OCI-LY3 (cell line): ENCODE measurements around the gene PPP3CA.

Experiments used
- H2AFZ ChIP-seq: fragments of 200-600, 300-600 bp; shearing (Covaris generic); 2 replicates; pipeline ENCODE4 v1.6.0; 2014; ENCODE audit warnings: antibody characterized with exemption, low read depth, low read length
- H3K27ac ChIP-seq: fragments of 200-600, 300-600 bp; sonication (generic); 2 replicates; pipeline ENCODE4 v1.5.1; 2014; ENCODE audit warnings: mild to moderate bottlenecking, low read length, moderate library complexity, mixed read lengths
- H3K27me3 ChIP-seq: fragments of 200-600, 300-600 bp; sonication (generic); 2 replicates; pipeline ENCODE4 v1.6.1; 2014; ENCODE audit warnings: low read depth, low read length, mixed read lengths
- H3K36me3 ChIP-seq: fragments of 200-600, 300-600 bp; sonication (generic); replicated peaks from 2 replicates; pipeline ENCODE3; 2014; ENCODE audit warnings: low read depth, low read length, mixed read lengths
- H3K4me1 ChIP-seq: fragments of 300-600, 200-600 bp; sonication (generic); 2 replicates; pipeline ENCODE4 v1.6.1; 2014; ENCODE audit warnings: low read length, mixed read lengths
- H3K4me2 ChIP-seq: fragments of 200-600, 300-600 bp; sonication (generic); 2 replicates; pipeline ENCODE4 v1.6.1; 2014; ENCODE audit warnings: low read length, mixed read lengths
- H3K4me3 ChIP-seq: fragments of 300-600, 200-600 bp; sonication (generic); 2 replicates; pipeline ENCODE4 v1.5.1; 2014; ENCODE audit warnings: antibody characterized with exemption, mild to moderate bottlenecking, low read length, moderate library complexity
- H3K79me2 ChIP-seq: fragments of 300-600, 200-600 bp; shearing (Covaris generic); 2 replicates; pipeline ENCODE4 v1.6.1; 2014; ENCODE audit warnings: mild to moderate bottlenecking, low read length, mixed read lengths
- H3K9ac ChIP-seq: fragments of 300-600, 200-600 bp; shearing (Covaris generic); 2 replicates; pipeline ENCODE4 v1.6.0; 2014; ENCODE audit warnings: mild to moderate bottlenecking, low read length, moderate library complexity
- H3K9me3 ChIP-seq: fragments of 200-600, 300-600 bp; shearing (Covaris generic); 2 replicates; pipeline ENCODE4 v1.6.1; 2014; ENCODE audit warnings: low read length, mixed read lengths; ENCODE audit not compliant: insufficient read depth
- H4K20me1 ChIP-seq: fragments of 200-600, 300-600 bp; sonication (generic); 2 replicates; pipeline ENCODE4 v1.6.1; 2016; ENCODE audit warnings: low read length, mixed read lengths; ENCODE audit not compliant: insufficient read depth
- CTCF ChIP-seq: fragments of 200-600, 300-600 bp; sonication (generic); IDR thresholded peaks from 2 replicates; pipeline ENCODE4 v1.5.1; 2014; ENCODE audit warnings: antibody characterized with exemption, low read length, low read depth
- EZH2phosphoT487 ChIP-seq: fragments of 200-600 bp; shearing (Covaris generic); IDR thresholded peaks from 2 replicates; pipeline ENCODE4 v1.6.1; 2018; ENCODE audit warnings: antibody characterized with exemption, mixed run types, low read depth

PPP3CA gene

GRCh38 chr4:101279377-101279871, 67.9 kb downstream of the PPP3CA start:
- Histone ChIP-seq H3K36me3 (no peaks in the 10 kb centered on the region), H3K27ac (peak overlapping the region; percentile 59), H3K4me3 (peak overlapping the region; percentile 56), H3K9ac (no peak overlapping the region), H3K79me2 (peaks cover 53% of the 10 kb centered on the region), H3K9me3 (no peaks in the 10 kb centered on the region), H3K4me1 (peaks cover 50% of the 10 kb centered on the region), H3K27me3 (no peaks in the 10 kb centered on the region), H2AFZ (no peak overlapping the region), H4K20me1 (peaks cover 31% of the 10 kb centered on the region), H3K4me2 (peak overlapping the region; percentile 68)
- TF ChIP-seq CTCF (no peak), EZH2phosphoT487 (no peak)

DNA sequence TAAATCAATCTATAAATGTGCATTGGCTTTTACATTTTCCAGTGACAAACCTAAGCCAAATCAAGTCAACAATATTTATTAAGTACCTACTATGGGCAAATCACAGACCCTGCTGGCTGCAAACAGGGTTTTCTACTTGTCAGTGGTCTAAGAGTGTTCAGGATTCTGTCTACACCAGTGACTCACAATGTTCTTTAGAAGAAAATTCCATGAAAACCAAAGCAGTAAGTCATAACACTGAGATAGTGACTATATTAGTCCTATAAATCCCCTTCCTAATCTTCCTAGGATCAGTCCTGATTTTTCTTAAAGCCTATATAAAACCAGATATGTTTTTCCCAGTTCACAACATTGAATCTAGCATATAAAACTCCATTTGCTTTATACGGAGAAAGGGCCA, 69.7 kb downstream of the PPP3CA start:
- no peak overlapping the region for H2AFZ ChIP-seq
- H3K4me3 ChIP-seq, result no peak overlapping the region
- no peak overlapping the region for H3K4me2 ChIP-seq
- peaks cover 23% of the 10 kb centered on the region for H4K20me1 ChIP-seq
- no peak overlapping the region for H3K27ac ChIP-seq
- H3K27me3 ChIP-seq, result no peaks in the 10 kb centered on the region
- H3K9me3 ChIP-seq, result no peaks in the 10 kb centered on the region
- TF ChIP-seq EZH2phosphoT487 (no peak), CTCF (no peak)
- H3K9ac ChIP-seq, result no peak overlapping the region
- H3K36me3 ChIP-seq, result no peaks in the 10 kb centered on the region
- H3K79me2 ChIP-seq, result peaks cover 64% of the 10 kb centered on the region
- H3K4me1 ChIP-seq, result peaks cover 45% of the 10 kb centered on the region

DNA sequence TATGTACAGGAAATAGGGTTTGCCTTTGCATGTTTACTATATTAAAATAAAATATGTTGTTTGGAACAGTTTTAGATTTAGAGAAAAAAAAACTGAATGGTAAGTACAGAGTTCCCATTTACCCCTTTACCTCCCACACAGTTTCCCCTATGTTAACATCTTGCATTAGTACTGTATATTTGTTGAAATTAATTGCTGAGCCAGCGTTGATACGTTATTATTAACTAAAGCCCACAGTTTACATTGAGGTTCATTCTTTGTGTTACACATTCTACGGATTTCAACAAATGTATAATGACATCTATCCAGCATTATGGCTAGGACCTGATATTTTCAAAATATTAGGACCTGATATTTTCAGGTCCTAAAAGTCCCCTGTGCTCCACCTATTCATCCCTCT, 70.7 kb downstream of the PPP3CA start:
- Histone ChIP-seq H4K20me1 (peaks cover 13% of the 10 kb centered on the region), H3K9ac (no peak overlapping the region), H3K4me3 (no peak overlapping the region), H3K36me3 (no peaks in the 10 kb centered on the region), H3K79me2 (peaks cover 62% of the 10 kb centered on the region), H3K4me2 (no peak overlapping the region), H3K9me3 (no peaks in the 10 kb centered on the region), H3K4me1 (peaks cover 37% of the 10 kb centered on the region), H3K27me3 (no peaks in the 10 kb centered on the region), H3K27ac (no peak overlapping the region), H2AFZ (no peak overlapping the region)
- TF ChIP-seq CTCF (no peak), EZH2phosphoT487 (no peak)

DNA sequence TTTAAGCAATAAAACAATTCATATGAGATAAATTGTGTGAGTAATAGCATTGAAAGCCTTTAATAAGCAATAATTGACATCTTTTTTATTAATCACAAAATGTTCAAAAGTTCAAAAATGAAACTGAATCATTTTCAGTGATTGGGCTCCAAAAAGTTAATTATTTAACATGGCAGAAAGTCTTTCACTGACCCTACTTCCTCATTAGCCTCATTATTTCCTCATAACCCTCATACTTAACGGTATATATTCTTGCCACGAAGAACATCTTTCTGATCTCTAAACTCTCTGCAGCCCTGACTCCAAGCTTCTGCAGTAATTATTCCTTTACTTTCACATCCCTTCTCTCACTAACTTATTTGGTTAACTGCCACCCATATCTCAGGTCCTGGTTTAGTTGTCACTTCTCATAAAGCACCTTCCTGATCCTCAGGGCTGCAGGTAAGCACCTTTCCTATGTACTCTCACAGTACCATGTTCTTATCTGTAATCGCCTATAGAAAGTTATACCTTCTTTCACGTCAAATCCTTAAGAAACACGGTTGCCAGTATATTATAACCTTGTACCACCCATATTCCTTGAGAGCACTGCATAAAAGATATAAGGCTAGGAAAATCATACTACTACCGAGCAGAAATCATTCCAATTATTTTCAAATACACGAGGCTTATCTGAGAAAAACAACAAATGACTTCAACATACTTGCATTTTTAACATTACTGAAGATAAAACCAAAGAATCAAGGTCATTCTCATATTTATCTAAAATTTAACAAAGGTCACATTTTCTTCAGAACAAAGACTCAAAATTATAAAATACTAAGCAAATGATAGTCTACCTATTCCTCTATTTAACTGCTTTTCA, 72.2 kb downstream of the PPP3CA start:
- Histone ChIP-seq H3K4me3 (peak overlapping the region; percentile 70), H3K9me3 (no peaks in the 10 kb centered on the region), H3K4me2 (peak overlapping the region; percentile 86), H3K79me2 (peaks cover 70% of the 10 kb centered on the region), H3K27me3 (no peaks in the 10 kb centered on the region), H3K4me1 (peaks cover 35% of the 10 kb centered on the region), H4K20me1 (peaks cover 21% of the 10 kb centered on the region), H3K27ac (peak overlapping the region; percentile 68), H2AFZ (no peak overlapping the region), H3K36me3 (no peaks in the 10 kb centered on the region), H3K9ac (peak overlapping the region; percentile 41)
- TF ChIP-seq EZH2phosphoT487, result no peak
- TF ChIP-seq CTCF, result no peak
